CD4-positive, alpha-beta T cell treated with Interleukin-6 at 100 ng/mL for 8 hours (primary cell): ENCODE data around the gene HGS.
A peak's percentile ranks its signal among the peaks of the same experiment; 100 is the strongest.
"Not testable (repeated sequence)": the region's sequence is repeated elsewhere in the genome, so short reads cannot be mapped to it uniquely, and the experiment has no call there.

Experiments used
- DNase-seq: peaks from one replicate; pipeline ENCODE4 v3.0.0-alpha.2; 2020; ENCODE audit warnings: mixed read lengths, low spot score

Gene HGS

GRCh38 chr17:81717049-81717765, 33.4 kb downstream of the HGS start:
- DNase-seq: no peak

- no peak for DNase-seq
These were observed 33.9 kb downstream of the HGS start for GRCh38 chr17:81717766-81718089.

GRCh38 chr17:81719410-81720266, 35.8 kb downstream of the HGS start:
- no peak for DNase-seq

GRCh38 chr17:81720267-81721071, 36.7 kb downstream of the HGS start:
- no peak for DNase-seq

GRCh38 chr17:81722184-81723120, 38.6 kb downstream of the HGS start:
- DNase-seq: no peak

GRCh38 chr17:81723651-81724209, 39.9 kb downstream of the HGS start:
- DNase-seq: no peak

GRCh38 chr17:81725439-81725838, 41.6 kb downstream of the HGS start:
- no peak for DNase-seq

GRCh38 chr17:81726004-81726403, 42.2 kb downstream of the HGS start:
- DNase-seq: no peak

GRCh38 chr17:81727324-81728031, 43.7 kb downstream of the HGS start:
- no peak for DNase-seq

GRCh38 chr17:81733507-81734404, 49.9 kb downstream of the HGS start:
- peak; percentile 50 for DNase-seq

GRCh38 chr17:81734405-81735263, 50.8 kb downstream of the HGS start:
- no peak for DNase-seq

GRCh38 chr17:81735264-81736102, 51.7 kb downstream of the HGS start:
- DNase-seq: no peak

GRCh38 chr17:81737947-81738800, 54.4 kb downstream of the HGS start:
- DNase-seq: no peak

GRCh38 chr17:81738801-81739393, 55.1 kb downstream of the HGS start:
- DNase-seq: no peak

GRCh38 chr17:81739593-81739992, 55.8 kb downstream of the HGS start:
- DNase-seq: not testable (repeated sequence)

- DNase-seq: no peak
These were observed 56.7 kb downstream of the HGS start for GRCh38 chr17:81740395-81740961.
